Activated B cell treated with CpG ODN at 0.5 μM for 24 hours (primary cell): Measurements from ENCODE around the gene KCNJ18. TPM values are rescaled to one million over a fixed set of nuclear protein-coding genes. Genes with fewer than 3 reads are reported as not detected.
"Not testable (repeated sequence)": the region's sequence is repeated elsewhere in the genome, so short reads cannot be mapped to it uniquely, and the experiment has no call there.

Experiments
- ATAC-seq: fragments of 200-7000 bp; cut with Tn5 transposase; one replicate; pipeline ENCODE4 v1.10.0; 2021; ENCODE audit warnings: low read depth, mild to moderate bottlenecking, moderate library complexity
- CTCF ChIA-PET: fragments of 350-600 bp; sonication (Branson Sonifier 250); formaldehyde crosslinking; loops from one replicate; lab custom pipeline; 2021; ENCODE audit warnings: antibody characterized with exemption; lab: Charles Lee
- POLR2A ChIA-PET: fragments of 350-600 bp; sonication (Branson Sonifier 250); formaldehyde crosslinking; loops from one replicate; lab custom pipeline; 2021; ENCODE audit warnings: antibody characterized with exemption; lab: Charles Lee
- DNase-seq: peaks from one replicate; pipeline ENCODE4 v3.0.0; 2022
- H3K27ac Mint-ChIP-seq: one replicate; pipeline ENCODE4 v1.8.0; 2020; ENCODE audit warnings: mixed read lengths
- H3K27me3 Mint-ChIP-seq: one replicate; pipeline ENCODE4 v1.8.0; 2021; ENCODE audit warnings: mixed read lengths
- H3K36me3 Mint-ChIP-seq: one replicate; pipeline ENCODE4 v1.8.0; 2021; ENCODE audit warnings: low read depth, mixed read lengths
- H3K4me1 Mint-ChIP-seq: one replicate; pipeline ENCODE4 v1.8.0; 2021; ENCODE audit warnings: mixed read lengths
- H3K4me3 Mint-ChIP-seq: one replicate; pipeline ENCODE4 v1.8.0; 2020; ENCODE audit warnings: mild to moderate bottlenecking, mixed read lengths
- H3K9me3 Mint-ChIP-seq: one replicate; pipeline ENCODE4 v1.8.0; 2020; ENCODE audit warnings: mixed read lengths
- intact Hi-C: fragments of 100-400 bp; cut with micrococcal nuclease; formaldehyde crosslinking; loops from one replicate; pipeline ENCODE4 v1.15.1; 2024
- total RNA-seq: library from RNA; stranded (reverse); gene quantifications from 2 replicates; pipeline ENCODE4 v1.2.3, GENCODE V29; 2022
- TF ChIP-seq, protein P1 (sequence below): fragments of 200-600 bp; IDR thresholded peaks from one replicate; pipeline ENCODE4 v1.8.0; 2022; ENCODE audit warnings: antibody characterized with exemption, mild to moderate bottlenecking

Gene KCNJ18
- total RNA-seq, 1 donor from 2014 or later, result not detected

DNA sequence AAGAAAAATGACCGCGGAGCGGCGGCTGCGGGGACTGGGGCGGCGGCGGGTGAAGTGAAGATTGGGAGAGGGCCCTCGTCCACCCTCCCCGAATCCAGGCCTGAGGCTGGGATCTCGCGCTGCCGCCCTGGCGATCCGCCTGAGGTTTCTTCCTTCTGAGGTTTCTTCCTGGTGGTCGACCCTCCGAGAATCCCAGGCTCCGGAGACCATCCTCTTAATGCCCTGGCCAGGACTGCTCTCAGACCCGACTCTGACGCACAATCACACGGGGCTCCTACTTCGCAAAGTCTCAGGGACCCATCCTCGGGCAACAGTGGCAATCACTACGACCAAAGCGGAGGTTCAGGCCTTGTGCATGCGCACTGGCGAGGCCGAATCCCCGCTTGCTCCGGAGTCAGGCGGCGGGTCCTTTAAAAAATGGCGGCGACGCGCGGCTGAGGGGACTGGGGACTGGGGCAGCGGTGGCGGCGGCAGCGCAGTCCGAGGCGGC, 18.0 kb upstream of the KCNJ18 start:
- TF ChIP-seq, protein P1, sequence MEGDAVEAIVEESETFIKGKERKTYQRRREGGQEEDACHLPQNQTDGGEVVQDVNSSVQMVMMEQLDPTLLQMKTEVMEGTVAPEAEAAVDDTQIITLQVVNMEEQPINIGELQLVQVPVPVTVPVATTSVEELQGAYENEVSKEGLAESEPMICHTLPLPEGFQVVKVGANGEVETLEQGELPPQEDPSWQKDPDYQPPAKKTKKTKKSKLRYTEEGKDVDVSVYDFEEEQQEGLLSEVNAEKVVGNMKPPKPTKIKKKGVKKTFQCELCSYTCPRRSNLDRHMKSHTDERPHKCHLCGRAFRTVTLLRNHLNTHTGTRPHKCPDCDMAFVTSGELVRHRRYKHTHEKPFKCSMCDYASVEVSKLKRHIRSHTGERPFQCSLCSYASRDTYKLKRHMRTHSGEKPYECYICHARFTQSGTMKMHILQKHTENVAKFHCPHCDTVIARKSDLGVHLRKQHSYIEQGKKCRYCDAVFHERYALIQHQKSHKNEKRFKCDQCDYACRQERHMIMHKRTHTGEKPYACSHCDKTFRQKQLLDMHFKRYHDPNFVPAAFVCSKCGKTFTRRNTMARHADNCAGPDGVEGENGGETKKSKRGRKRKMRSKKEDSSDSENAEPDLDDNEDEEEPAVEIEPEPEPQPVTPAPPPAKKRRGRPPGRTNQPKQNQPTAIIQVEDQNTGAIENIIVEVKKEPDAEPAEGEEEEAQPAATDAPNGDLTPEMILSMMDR, result no peak
- Mint-ChIP-seq H3K9me3 (peaks cover 5% of the 10 kb centered on the region), H3K27ac (no peak overlapping the region), H3K4me3 (no peak overlapping the region), H3K27me3 (no peaks in the 10 kb centered on the region), H3K36me3 (no peaks in the 10 kb centered on the region), H3K4me1 (no peaks in the 10 kb centered on the region)
- no peak for DNase-seq
- no peak for ATAC-seq
- CTCF ChIA-PET, result no interaction called here
- intact Hi-C loops, result no loop called here
- POLR2A ChIA-PET, result no interaction called here

DNA sequence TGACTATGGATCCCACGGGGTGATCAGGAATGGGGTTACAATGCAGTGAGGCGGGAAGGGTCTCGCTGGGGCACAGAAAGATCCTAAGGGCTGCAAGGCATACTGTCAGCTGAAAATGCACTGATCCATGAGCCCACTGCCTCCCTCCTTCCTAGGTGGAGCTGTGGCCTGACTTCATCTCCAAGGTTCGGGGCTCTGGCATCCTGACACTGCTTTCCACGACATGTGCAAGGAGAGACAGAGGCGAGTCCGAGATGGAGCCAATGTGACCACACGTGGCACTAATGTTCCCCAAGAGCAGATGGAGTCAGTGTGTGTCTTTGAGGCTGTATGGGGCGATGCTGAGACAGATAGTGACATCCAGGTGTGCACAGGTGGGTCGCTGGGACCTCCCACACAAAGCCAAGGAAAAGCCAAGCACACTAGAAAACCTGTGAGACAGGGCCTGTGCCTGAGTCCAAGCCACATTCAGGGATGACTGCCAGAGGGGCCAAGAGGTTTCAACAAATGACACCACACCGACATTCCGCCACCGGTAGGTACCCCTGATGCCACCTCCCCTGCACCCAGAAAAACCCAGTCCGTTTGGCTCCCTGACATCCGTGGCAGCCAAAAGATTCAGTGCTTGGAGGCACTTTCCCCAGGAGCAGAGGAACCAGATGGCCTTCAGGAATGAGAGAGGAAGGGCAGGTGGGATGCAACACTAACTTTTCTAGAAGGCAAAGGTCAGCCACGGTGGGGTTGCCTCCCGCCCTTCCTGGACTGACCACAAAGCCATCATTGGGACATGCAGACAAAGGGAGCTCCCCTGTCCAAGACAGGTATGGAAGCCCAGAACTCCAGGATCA, 17.2 kb upstream of the KCNJ18 start:
- DNase-seq, H3K4me1 Mint-ChIP-seq, ATAC-seq, intact Hi-C loops, H3K9me3 Mint-ChIP-seq, H3K27me3 Mint-ChIP-seq, H3K27ac Mint-ChIP-seq, POLR2A ChIA-PET, H3K36me3 Mint-ChIP-seq, H3K4me3 Mint-ChIP-seq, CTCF ChIA-PET: not testable (repeated sequence)

- not testable (repeated sequence) for ATAC-seq, H3K27ac Mint-ChIP-seq, DNase-seq
Measured at GRCh38 chr17:21675739-21676130, 16.6 kb upstream of the KCNJ18 start.

DNA sequence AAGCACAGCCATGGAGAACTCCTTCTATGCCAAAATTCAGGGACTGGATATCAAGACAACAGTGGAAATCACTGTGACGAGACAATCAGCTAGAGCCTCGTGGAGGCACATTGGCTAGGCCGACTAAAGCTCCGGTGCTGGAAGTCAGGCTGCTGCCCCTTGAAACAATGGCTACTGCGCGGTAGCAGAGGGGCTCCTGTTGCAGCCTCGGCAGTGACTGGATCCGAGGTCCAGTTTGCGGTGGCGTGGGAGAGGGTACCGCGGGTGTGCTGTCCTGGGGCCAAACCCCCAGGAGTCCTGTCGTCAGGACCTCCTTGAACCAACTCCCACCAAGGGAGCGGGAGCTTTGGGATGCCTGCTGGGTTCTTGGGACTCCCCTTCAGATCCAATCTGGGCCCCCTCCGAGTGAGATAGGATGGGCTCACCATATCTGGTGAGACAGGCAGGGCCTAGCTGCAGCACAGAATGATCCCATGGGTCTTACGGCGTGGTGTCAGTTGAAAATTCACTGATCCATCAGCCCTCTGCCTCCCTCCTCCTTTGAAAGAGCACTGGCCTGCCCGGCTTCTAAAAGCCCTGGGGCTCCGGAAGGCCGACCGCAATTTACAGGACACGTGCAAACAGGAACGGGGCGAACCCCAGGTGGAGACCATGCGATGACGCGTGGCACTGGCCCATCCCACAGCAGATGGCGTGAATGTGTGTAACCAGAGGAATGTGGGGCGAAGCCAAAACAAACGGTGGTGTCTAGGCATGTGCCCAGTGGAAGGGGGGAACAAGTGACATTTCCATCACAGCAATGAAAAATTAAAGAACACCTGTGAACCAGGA, 15.8 kb upstream of the KCNJ18 start:
- Mint-ChIP-seq H3K9me3 (peaks cover 6% of the 10 kb centered on the region), H3K36me3 (no peaks in the 10 kb centered on the region), H3K4me1 (no peaks in the 10 kb centered on the region), H3K4me3 (no peak overlapping the region), H3K27me3 (no peaks in the 10 kb centered on the region), H3K27ac (no peak overlapping the region)
- TF ChIP-seq, protein P1, result no peak
- intact Hi-C loops, result no loop called here
- ChIA-PET CTCF (no interaction called here), POLR2A (no interaction called here)
- DNase-seq, result no peak
- no peak for ATAC-seq

More at GRCh38 chr17:21675739-21676130, 16.6 kb upstream of the KCNJ18 start:
- H3K27me3 Mint-ChIP-seq, H3K4me3 Mint-ChIP-seq, H3K9me3 Mint-ChIP-seq, intact Hi-C loops, H3K36me3 Mint-ChIP-seq, H3K4me1 Mint-ChIP-seq, CTCF ChIA-PET, POLR2A ChIA-PET: not testable (repeated sequence)

DNA sequence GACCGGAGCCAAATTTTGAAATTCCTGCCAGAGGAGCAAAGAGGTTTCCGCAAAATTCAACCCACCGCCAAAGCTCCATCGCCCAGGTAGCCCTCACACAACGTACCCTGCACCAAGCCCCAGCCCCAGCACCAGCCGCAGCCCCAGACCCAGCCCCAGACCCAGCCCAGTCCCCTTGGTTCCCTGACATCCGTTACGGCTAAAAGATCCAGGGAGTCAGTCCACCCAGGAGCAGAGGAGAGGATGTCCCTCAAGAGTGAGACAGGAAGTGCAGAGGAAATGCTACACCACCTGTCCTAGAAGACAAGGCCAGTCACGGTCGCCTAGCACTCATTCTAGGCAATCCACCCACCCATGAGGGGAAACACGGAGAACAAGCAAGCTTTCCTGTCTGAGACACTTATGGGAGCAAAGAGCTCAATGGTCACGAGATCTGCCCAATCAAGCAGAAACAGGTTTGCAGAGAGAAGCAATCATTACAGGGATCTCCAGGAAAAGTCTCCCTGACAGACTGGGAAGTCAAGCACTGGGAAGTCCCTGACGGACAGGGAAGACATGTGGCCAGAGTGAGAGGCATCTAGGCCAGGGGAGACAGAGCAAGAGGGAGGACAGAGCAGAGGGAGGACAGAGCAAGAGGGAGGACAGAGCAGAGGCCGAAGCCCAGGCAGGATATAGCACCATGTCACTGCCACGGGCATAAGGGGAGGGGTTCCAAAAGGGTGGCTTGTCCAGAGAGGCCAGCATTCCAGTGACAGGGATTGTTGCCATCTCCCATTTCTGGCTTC, 15.0 kb upstream of the KCNJ18 start:
- ChIA-PET POLR2A (no interaction called here), CTCF (no interaction called here)
- H3K4me3 Mint-ChIP-seq, result no peak overlapping the region
- H3K27me3 Mint-ChIP-seq, result no peaks in the 10 kb centered on the region
- H3K9me3 Mint-ChIP-seq, result peaks cover 6% of the 10 kb centered on the region
- H3K4me1 Mint-ChIP-seq, result no peaks in the 10 kb centered on the region
- H3K27ac Mint-ChIP-seq, result no peak overlapping the region
- ATAC-seq (no peak), DNase-seq (no peak)
- intact Hi-C loops, result no loop called here
- H3K36me3 Mint-ChIP-seq, result no peaks in the 10 kb centered on the region
- TF ChIP-seq, protein P1, result no peak
